Measurements from ENCODE around the gene COA7.

Gene COA7

DNA sequence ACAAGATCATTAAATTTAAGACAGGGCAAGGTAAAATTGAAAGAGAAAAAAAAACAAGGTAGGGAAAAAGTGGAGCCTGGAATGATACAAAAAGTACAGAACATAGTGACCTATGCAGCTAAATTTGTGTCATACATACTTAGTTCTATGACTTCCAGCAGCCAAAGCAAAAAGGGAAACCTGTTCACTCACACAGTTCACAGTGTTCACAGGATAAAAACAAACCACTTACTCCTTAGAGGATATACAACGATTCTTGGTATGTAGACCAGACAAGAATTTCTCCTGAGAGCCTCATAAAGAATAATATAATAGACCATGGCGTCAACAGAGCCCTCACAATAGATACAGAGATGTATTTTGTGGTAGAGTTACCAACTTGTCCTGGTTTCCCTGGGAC, 27.5 kb downstream of the COA7 start:
- Histone ChIP-seq H3K27me3 (ENCODE audit: insufficient read depth, low read length) (no peaks in the 10 kb centered on the region), H3K27ac (ENCODE audit: low read depth, low read length, poor library complexity, severe bottlenecking) (no peak overlapping the region), H3K4me1 (ENCODE audit: insufficient read depth, low read length, severe bottlenecking) (no peaks in the 10 kb centered on the region), H3K9ac (ENCODE audit: low read length) (no peak overlapping the region), H3K36me3 (ENCODE audit: insufficient read depth, low read length) (no peaks in the 10 kb centered on the region), H3K4me3 (ENCODE audit: low read depth, low read length, poor library complexity, severe bottlenecking) (no peak overlapping the region), H3K79me2 (ENCODE audit: insufficient read depth, low read length) (no peaks in the 10 kb centered on the region), H2AFZ (ENCODE audit: low read length) (no peak overlapping the region), H3K9me3 (ENCODE audit: low read length) (no peaks in the 10 kb centered on the region), H4K20me1 (ENCODE audit: insufficient read depth, low read length) (no peaks in the 10 kb centered on the region), H3F3A (ENCODE audit: insufficient read depth, low read length) (no peaks in the 10 kb centered on the region), H3K4me2 (ENCODE audit: low read length) (no peak overlapping the region), H3K9me2 (ENCODE audit: low read depth, low read length) (no peaks in the 10 kb centered on the region)
- TF ChIP-seq EZH2 (IDR thresholded peaks at IDR 0.05; ENCODE audit: borderline replicate concordance, low read length): no peak
- TF ChIP-seq, protein P1, sequence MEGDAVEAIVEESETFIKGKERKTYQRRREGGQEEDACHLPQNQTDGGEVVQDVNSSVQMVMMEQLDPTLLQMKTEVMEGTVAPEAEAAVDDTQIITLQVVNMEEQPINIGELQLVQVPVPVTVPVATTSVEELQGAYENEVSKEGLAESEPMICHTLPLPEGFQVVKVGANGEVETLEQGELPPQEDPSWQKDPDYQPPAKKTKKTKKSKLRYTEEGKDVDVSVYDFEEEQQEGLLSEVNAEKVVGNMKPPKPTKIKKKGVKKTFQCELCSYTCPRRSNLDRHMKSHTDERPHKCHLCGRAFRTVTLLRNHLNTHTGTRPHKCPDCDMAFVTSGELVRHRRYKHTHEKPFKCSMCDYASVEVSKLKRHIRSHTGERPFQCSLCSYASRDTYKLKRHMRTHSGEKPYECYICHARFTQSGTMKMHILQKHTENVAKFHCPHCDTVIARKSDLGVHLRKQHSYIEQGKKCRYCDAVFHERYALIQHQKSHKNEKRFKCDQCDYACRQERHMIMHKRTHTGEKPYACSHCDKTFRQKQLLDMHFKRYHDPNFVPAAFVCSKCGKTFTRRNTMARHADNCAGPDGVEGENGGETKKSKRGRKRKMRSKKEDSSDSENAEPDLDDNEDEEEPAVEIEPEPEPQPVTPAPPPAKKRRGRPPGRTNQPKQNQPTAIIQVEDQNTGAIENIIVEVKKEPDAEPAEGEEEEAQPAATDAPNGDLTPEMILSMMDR (IDR thresholded peaks at IDR 0.05; ENCODE audit: low read length): no peak

GRCh38 chr1:52669696-52670095, 28.5 kb downstream of the COA7 start:
- no peaks in the 10 kb centered on the region for H3F3A ChIP-seq (ENCODE audit: insufficient read depth, low read length)
- H3K27me3 ChIP-seq (ENCODE audit: insufficient read depth, low read length): no peaks in the 10 kb centered on the region
- no peaks in the 10 kb centered on the region for H3K4me1 ChIP-seq (ENCODE audit: insufficient read depth, low read length, severe bottlenecking)
- H3K9me3 ChIP-seq (ENCODE audit: low read length): no peaks in the 10 kb centered on the region
- no peaks in the 10 kb centered on the region for H3K79me2 ChIP-seq (ENCODE audit: insufficient read depth, low read length)
- no peak overlapping the region for H3K9ac ChIP-seq (ENCODE audit: low read length)
- no peak overlapping the region for H2AFZ ChIP-seq (ENCODE audit: low read length)
- no peaks in the 10 kb centered on the region for H4K20me1 ChIP-seq (ENCODE audit: insufficient read depth, low read length)
- no peaks in the 10 kb centered on the region for H3K36me3 ChIP-seq (ENCODE audit: insufficient read depth, low read length)
- no peaks in the 10 kb centered on the region for H3K9me2 ChIP-seq (ENCODE audit: low read depth, low read length)
- H3K4me2 ChIP-seq (ENCODE audit: low read length): no peak overlapping the region
- TF ChIP-seq, protein P1 (IDR thresholded peaks at IDR 0.05; ENCODE audit: low read length): no peak
- no peak for TF ChIP-seq EZH2 (IDR thresholded peaks at IDR 0.05; ENCODE audit: borderline replicate concordance, low read length)
- H3K4me3 ChIP-seq (ENCODE audit: low read depth, low read length, poor library complexity, severe bottlenecking): no peak overlapping the region
- H3K27ac ChIP-seq (ENCODE audit: low read depth, low read length, poor library complexity, severe bottlenecking): no peak overlapping the region

- no peaks in the 10 kb centered on the region for H3F3A ChIP-seq (ENCODE audit: insufficient read depth, low read length)
- H3K36me3 ChIP-seq (ENCODE audit: insufficient read depth, low read length): no peaks in the 10 kb centered on the region
- no peak overlapping the region for H3K9ac ChIP-seq (ENCODE audit: low read length)
- no peaks in the 10 kb centered on the region for H3K9me2 ChIP-seq (ENCODE audit: low read depth, low read length)
- H3K27me3 ChIP-seq (ENCODE audit: insufficient read depth, low read length): no peaks in the 10 kb centered on the region
- no peak overlapping the region for H3K4me2 ChIP-seq (ENCODE audit: low read length)
- H4K20me1 ChIP-seq (ENCODE audit: insufficient read depth, low read length): no peaks in the 10 kb centered on the region
- no peaks in the 10 kb centered on the region for H3K4me1 ChIP-seq (ENCODE audit: insufficient read depth, low read length, severe bottlenecking)
- no peaks in the 10 kb centered on the region for H3K9me3 ChIP-seq (ENCODE audit: low read length)
- H3K4me3 ChIP-seq (ENCODE audit: low read depth, low read length, poor library complexity, severe bottlenecking): no peak overlapping the region
- TF ChIP-seq, protein P1 (IDR thresholded peaks at IDR 0.05; ENCODE audit: low read length): no peak
- TF ChIP-seq EZH2 (IDR thresholded peaks at IDR 0.05; ENCODE audit: borderline replicate concordance, low read length): no peak
- no peak overlapping the region for H2AFZ ChIP-seq (ENCODE audit: low read length)
- H3K27ac ChIP-seq (ENCODE audit: low read depth, low read length, poor library complexity, severe bottlenecking): no peak overlapping the region
- no peaks in the 10 kb centered on the region for H3K79me2 ChIP-seq (ENCODE audit: insufficient read depth, low read length)
Observed at GRCh38 chr1:52668711-52669110, 29.4 kb downstream of the COA7 start.
